ENCODE results near the gene SLMAP.

SLMAP gene

DNA sequence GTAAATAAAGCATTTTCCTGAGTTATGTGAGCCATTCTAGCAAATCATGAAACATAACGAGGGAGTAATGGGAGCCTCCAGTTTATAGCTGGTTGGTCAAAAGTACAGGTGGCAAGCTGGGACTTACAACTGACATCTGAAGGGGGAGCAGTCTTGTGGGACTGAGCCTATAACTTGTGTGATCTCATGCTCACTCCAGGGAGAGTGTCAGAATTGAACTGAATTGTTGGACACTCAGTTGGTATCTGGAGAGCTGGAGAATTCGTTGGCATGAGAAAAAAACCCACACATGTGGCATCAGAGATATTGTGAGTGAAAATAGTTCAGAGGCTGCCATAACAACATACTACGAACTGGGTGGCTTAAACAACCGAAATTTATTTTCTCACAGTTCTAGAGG is 40.4 kb upstream of the SLMAP start:
- no peak overlapping the region for H4K91ac ChIP-seq (ENCODE audit: low read length)
- H3K4ac ChIP-seq (ENCODE audit: low read depth in 1 of 2, low read length in 2 of 2), result no peak overlapping the region
- H2BK12ac ChIP-seq (ENCODE audit: low read length in 2 of 2), result no peak overlapping the region
- H3K4me3 ChIP-seq (ENCODE audit: insufficient read depth in 1 of 2, low read depth in 1 of 2, low read length in 2 of 2), result no peak overlapping the region
- H2BK15ac ChIP-seq (ENCODE audit: low read depth, poor library complexity, severe bottlenecking), result no peak overlapping the region
- no peak overlapping the region for H3K9ac ChIP-seq (ENCODE audit: low read length)
- H3K4me1 ChIP-seq (ENCODE audit: control insufficient read depth, insufficient read depth, low read depth, low read length), result no peaks in the 10 kb centered on the region
- no peak overlapping the region for H3K23ac ChIP-seq (ENCODE audit: low read length in 2 of 2)
- no peak overlapping the region for H2AFZ ChIP-seq (ENCODE audit: low read depth, low read length)
- no peak overlapping the region for H4K8ac ChIP-seq (ENCODE audit: low read length)
- H2BK120ac ChIP-seq (ENCODE audit: low read depth, low read length), result no peak overlapping the region
- no peak overlapping the region for H3K27ac ChIP-seq (ENCODE audit: low read length, poor library complexity, severe bottlenecking)
- DNase-seq, result no peak
- no peaks in the 10 kb centered on the region for H3K9me3 ChIP-seq (ENCODE audit: control insufficient read depth, low read length)
- WGBS, result 92% methylated on average over 4 of the region's 4 CpGs
- H2BK5ac ChIP-seq (ENCODE audit: low read depth, low read length, poor library complexity, severe bottlenecking), result no peak overlapping the region
- no peak overlapping the region for H3K18ac ChIP-seq (ENCODE audit: low read depth in 1 of 2, low read length in 2 of 2)
- H3K79me1 ChIP-seq (replicated peaks; ENCODE audit: low read length, poor library complexity, severe bottlenecking), result no peaks in the 10 kb centered on the region
- no peak overlapping the region for H2AK5ac ChIP-seq (ENCODE audit: low read length, severe bottlenecking)
- no peak overlapping the region for H3K4me2 ChIP-seq (ENCODE audit: low read length, poor library complexity, severe bottlenecking)
- H3K14ac ChIP-seq (ENCODE audit: low read length in 2 of 2), result no peak overlapping the region
- no peaks in the 10 kb centered on the region for H3K27me3 ChIP-seq (ENCODE audit: control insufficient read depth in 1 of 2, insufficient read depth in 1 of 2, low read length in 2 of 2)
- no peaks in the 10 kb centered on the region for H3K36me3 ChIP-seq (ENCODE audit: control insufficient read depth in 1 of 2, insufficient read depth in 2 of 2, low read depth in 1 of 2, low read length in 2 of 2)

DNA sequence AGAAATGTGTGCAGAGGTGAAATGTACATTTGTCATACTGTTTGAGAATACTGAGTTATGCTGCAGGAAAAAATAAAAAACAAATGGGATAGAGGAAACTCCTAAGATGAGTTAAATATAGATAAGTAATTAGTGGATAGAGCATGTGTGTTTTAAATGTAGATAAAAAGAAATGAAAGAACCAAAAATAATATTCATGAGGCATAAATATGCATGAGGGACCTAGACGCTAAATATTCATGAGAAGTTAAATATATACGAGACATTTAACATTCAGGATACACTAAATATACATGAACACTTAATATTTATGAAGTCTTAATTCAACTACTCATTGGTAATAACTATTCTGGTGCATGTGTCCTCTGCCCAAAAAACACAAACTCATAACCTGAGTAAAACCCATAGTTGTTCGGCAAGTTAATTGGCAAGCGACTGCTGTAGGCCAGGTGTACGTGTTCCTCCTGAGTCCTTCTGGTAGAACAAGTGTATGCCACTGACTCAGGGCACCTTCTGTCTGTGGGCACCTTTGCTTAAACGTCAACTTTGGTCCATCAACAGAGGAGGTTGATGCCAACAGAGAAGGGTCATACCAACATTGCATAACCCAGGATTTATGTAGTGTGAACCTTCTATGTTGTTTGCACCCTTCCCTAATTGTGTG is 38.8 kb upstream of the SLMAP start:
- Histone ChIP-seq H3K18ac (ENCODE audit: low read depth in 1 of 2, low read length in 2 of 2) (no peak overlapping the region), H3K9ac (ENCODE audit: low read length) (no peak overlapping the region), H3K36me3 (ENCODE audit: control insufficient read depth in 1 of 2, insufficient read depth in 2 of 2, low read depth in 1 of 2, low read length in 2 of 2) (no peaks in the 10 kb centered on the region), H3K4me2 (ENCODE audit: low read length, poor library complexity, severe bottlenecking) (no peak overlapping the region), H4K8ac (ENCODE audit: low read length) (no peak overlapping the region), H2AK5ac (ENCODE audit: low read length, severe bottlenecking) (no peak overlapping the region), H2BK5ac (ENCODE audit: low read depth, low read length, poor library complexity, severe bottlenecking) (no peak overlapping the region), H3K9me3 (ENCODE audit: control insufficient read depth, low read length) (no peaks in the 10 kb centered on the region), H3K14ac (ENCODE audit: low read length in 2 of 2) (no peak overlapping the region), H2BK15ac (ENCODE audit: low read depth, poor library complexity, severe bottlenecking) (no peak overlapping the region), H3K4ac (ENCODE audit: low read depth in 1 of 2, low read length in 2 of 2) (no peak overlapping the region), H2BK12ac (ENCODE audit: low read length in 2 of 2) (no peak overlapping the region), H3K27ac (ENCODE audit: low read length, poor library complexity, severe bottlenecking) (no peak overlapping the region), H2AFZ (ENCODE audit: low read depth, low read length) (no peak overlapping the region), H2BK120ac (ENCODE audit: low read depth, low read length) (no peak overlapping the region), H3K4me3 (ENCODE audit: insufficient read depth in 1 of 2, low read depth in 1 of 2, low read length in 2 of 2) (no peak overlapping the region), H3K4me1 (ENCODE audit: control insufficient read depth, insufficient read depth, low read depth, low read length) (no peaks in the 10 kb centered on the region), H3K79me1 (replicated peaks; ENCODE audit: low read length, poor library complexity, severe bottlenecking) (no peaks in the 10 kb centered on the region), H3K23ac (ENCODE audit: low read length in 2 of 2) (no peak overlapping the region), H4K91ac (ENCODE audit: low read length) (no peak overlapping the region), H3K27me3 (ENCODE audit: control insufficient read depth in 1 of 2, insufficient read depth in 1 of 2, low read length in 2 of 2) (no peaks in the 10 kb centered on the region)
- DNase-seq, result no peak
- WGBS, result 96% methylated on average over 4 of the region's 6 CpGs

DNA sequence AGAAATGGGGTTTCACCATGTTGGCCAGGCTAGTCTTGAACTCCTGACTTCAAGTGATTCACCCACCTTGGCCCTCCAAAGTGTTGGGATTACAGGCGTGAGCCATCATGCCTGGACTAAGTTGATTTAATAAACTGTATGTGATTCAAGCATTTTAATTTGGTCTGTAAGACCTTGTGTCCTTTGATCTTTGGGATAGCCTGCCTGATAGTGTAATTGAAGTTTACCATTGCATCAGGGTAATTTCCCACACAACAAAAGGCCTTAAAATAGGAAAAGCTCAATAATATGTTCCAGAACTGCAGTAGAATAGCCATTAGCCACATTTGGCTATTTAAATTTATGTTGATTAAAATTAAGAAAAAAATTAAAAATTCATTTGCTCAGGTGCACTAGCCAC is 38.0 kb upstream of the SLMAP start:
- H2BK5ac ChIP-seq (ENCODE audit: low read depth, low read length, poor library complexity, severe bottlenecking), result no peak overlapping the region
- no peak overlapping the region for H2BK15ac ChIP-seq (ENCODE audit: low read depth, poor library complexity, severe bottlenecking)
- no peak overlapping the region for H4K91ac ChIP-seq (ENCODE audit: low read length)
- H3K18ac ChIP-seq (ENCODE audit: low read depth in 1 of 2, low read length in 2 of 2), result no peak overlapping the region
- H3K27ac ChIP-seq (ENCODE audit: low read length, poor library complexity, severe bottlenecking), result no peak overlapping the region
- H3K14ac ChIP-seq (ENCODE audit: low read length in 2 of 2), result no peak overlapping the region
- H4K8ac ChIP-seq (ENCODE audit: low read length), result no peak overlapping the region
- H3K4ac ChIP-seq (ENCODE audit: low read depth in 1 of 2, low read length in 2 of 2), result no peak overlapping the region
- no peak overlapping the region for H3K9ac ChIP-seq (ENCODE audit: low read length)
- no peak overlapping the region for H2AK5ac ChIP-seq (ENCODE audit: low read length, severe bottlenecking)
- H3K4me2 ChIP-seq (ENCODE audit: low read length, poor library complexity, severe bottlenecking), result no peak overlapping the region
- no peak overlapping the region for H3K4me3 ChIP-seq (ENCODE audit: insufficient read depth in 1 of 2, low read depth in 1 of 2, low read length in 2 of 2)
- H3K36me3 ChIP-seq (ENCODE audit: control insufficient read depth in 1 of 2, insufficient read depth in 2 of 2, low read depth in 1 of 2, low read length in 2 of 2), result no peaks in the 10 kb centered on the region
- no peaks in the 10 kb centered on the region for H3K79me1 ChIP-seq (replicated peaks; ENCODE audit: low read length, poor library complexity, severe bottlenecking)
- H3K23ac ChIP-seq (ENCODE audit: low read length in 2 of 2), result no peak overlapping the region
- no peak overlapping the region for H2AFZ ChIP-seq (ENCODE audit: low read depth, low read length)
- no peaks in the 10 kb centered on the region for H3K9me3 ChIP-seq (ENCODE audit: control insufficient read depth, low read length)
- no peak for DNase-seq
- H3K27me3 ChIP-seq (ENCODE audit: control insufficient read depth in 1 of 2, insufficient read depth in 1 of 2, low read length in 2 of 2), result no peaks in the 10 kb centered on the region
- 100% methylated on average over 1 of the region's 1 CpG for WGBS
- H3K4me1 ChIP-seq (ENCODE audit: control insufficient read depth, insufficient read depth, low read depth, low read length), result no peaks in the 10 kb centered on the region
- H2BK12ac ChIP-seq (ENCODE audit: low read length in 2 of 2), result no peak overlapping the region
- H2BK120ac ChIP-seq (ENCODE audit: low read depth, low read length), result no peak overlapping the region

- Histone ChIP-seq H3K27me3 (ENCODE audit: control insufficient read depth in 1 of 2, insufficient read depth in 1 of 2, low read length in 2 of 2) (no peaks in the 10 kb centered on the region), H2BK120ac (ENCODE audit: low read depth, low read length) (no peak overlapping the region), H2BK12ac (ENCODE audit: low read length in 2 of 2) (no peak overlapping the region), H3K18ac (ENCODE audit: low read depth in 1 of 2, low read length in 2 of 2) (no peak overlapping the region), H2BK5ac (ENCODE audit: low read depth, low read length, poor library complexity, severe bottlenecking) (no peak overlapping the region), H3K36me3 (ENCODE audit: control insufficient read depth in 1 of 2, insufficient read depth in 2 of 2, low read depth in 1 of 2, low read length in 2 of 2) (no peaks in the 10 kb centered on the region), H3K9me3 (ENCODE audit: control insufficient read depth, low read length) (no peaks in the 10 kb centered on the region), H3K27ac (ENCODE audit: low read length, poor library complexity, severe bottlenecking) (no peak overlapping the region), H2BK15ac (ENCODE audit: low read depth, poor library complexity, severe bottlenecking) (no peak overlapping the region), H3K4me3 (ENCODE audit: insufficient read depth in 1 of 2, low read depth in 1 of 2, low read length in 2 of 2) (no peak overlapping the region), H3K14ac (ENCODE audit: low read length in 2 of 2) (no peak overlapping the region), H2AFZ (ENCODE audit: low read depth, low read length) (no peak overlapping the region), H3K4me2 (ENCODE audit: low read length, poor library complexity, severe bottlenecking) (no peak overlapping the region), H3K23ac (ENCODE audit: low read length in 2 of 2) (no peak overlapping the region), H3K4ac (ENCODE audit: low read depth in 1 of 2, low read length in 2 of 2) (no peak overlapping the region), H4K91ac (ENCODE audit: low read length) (no peak overlapping the region), H4K8ac (ENCODE audit: low read length) (no peak overlapping the region), H3K4me1 (ENCODE audit: control insufficient read depth, insufficient read depth, low read depth, low read length) (no peaks in the 10 kb centered on the region), H2AK5ac (ENCODE audit: low read length, severe bottlenecking) (no peak overlapping the region), H3K9ac (ENCODE audit: low read length) (no peak overlapping the region), H3K79me1 (replicated peaks; ENCODE audit: low read length, poor library complexity, severe bottlenecking) (no peaks in the 10 kb centered on the region)
- no peak for DNase-seq
These were observed 29.7 kb upstream of the SLMAP start for GRCh38 chr3:57726397-57726796.

All from mesenchymal stem cell (in vitro differentiated cells and primary cell).